EH (cell line): ENCODE results near the gene VOPP1.
A peak's percentile ranks its signal among the peaks of the same experiment; 100 is the strongest.

Source experiments
- DNase-seq: peaks from one replicate; pipeline ENCODE4 v3.0.0-alpha.2; 2015; ENCODE audit warnings: low read depth

The VOPP1 gene

GRCh38 chr7:55576753-55577152, 4.5 kb upstream of the VOPP1 start:
- DNase-seq: no peak

GRCh38 chr7:55575733-55576132, 3.4 kb upstream of the VOPP1 start:
- DNase-seq: no peak

- no peak for DNase-seq
These were observed 2.8 kb upstream of the VOPP1 start for GRCh38 chr7:55575098-55575497.

- DNase-seq: peak; percentile 58
These were observed 1.9 kb upstream of the VOPP1 start for GRCh38 chr7:55574051-55574717.

- DNase-seq: peak; percentile 69
These were observed 1.1 kb upstream of the VOPP1 start for GRCh38 chr7:55573234-55573900.

- peak; percentile 55 for DNase-seq
These were observed 558 bp downstream of the VOPP1 start for GRCh38 chr7:55571511-55572377.

- peak; percentile 88 for DNase-seq
These were observed 1.4 kb downstream of the VOPP1 start for GRCh38 chr7:55570939-55571338.

GRCh38 chr7:55570218-55570873, 2.0 kb downstream of the VOPP1 start:
- DNase-seq: peak; percentile 68

- no peak for DNase-seq
These were observed 2.5 kb downstream of the VOPP1 start for GRCh38 chr7:55569797-55570196.

- no peak for DNase-seq
These were observed 3.0 kb downstream of the VOPP1 start for GRCh38 chr7:55569269-55569663.

- DNase-seq: peak; percentile 38
These were observed 3.6 kb downstream of the VOPP1 start for GRCh38 chr7:55568613-55569268.

- DNase-seq: no peak
These were observed 4.7 kb downstream of the VOPP1 start for GRCh38 chr7:55567571-55567970.

- no peak for DNase-seq
These were observed 6.6 kb downstream of the VOPP1 start for GRCh38 chr7:55565681-55566080.

GRCh38 chr7:55563596-55564325, 8.5 kb downstream of the VOPP1 start:
- peak; percentile 65 for DNase-seq

GRCh38 chr7:55561690-55562089, 10.6 kb downstream of the VOPP1 start:
- DNase-seq: no peak

GRCh38 chr7:55558962-55559920, 13.1 kb downstream of the VOPP1 start:
- DNase-seq: no peak

- no peak for DNase-seq
These were observed 14.6 kb downstream of the VOPP1 start for GRCh38 chr7:55557666-55558188.

GRCh38 chr7:55556492-55556891, 15.8 kb downstream of the VOPP1 start:
- no peak for DNase-seq

GRCh38 chr7:55556031-55556430, 16.3 kb downstream of the VOPP1 start:
- no peak for DNase-seq

GRCh38 chr7:55555160-55555559, 17.1 kb downstream of the VOPP1 start:
- DNase-seq: no peak
